ENCODE results near the gene KCNMB2.

GRCh38 chr3:178507507-178508442, 28.5 kb upstream of the KCNMB2 start:
- TF ChIP-seq CTCF (IDR thresholded peaks at IDR 0.05; ENCODE audit: borderline replicate concordance, extremely low read depth, low read length, poor library complexity, severe bottlenecking) (no peak), EZH2 (IDR thresholded peaks at IDR 0.05; ENCODE audit: borderline replicate concordance, low read depth, low read length, severe bottlenecking) (no peak)

Measured in DND-41 (cell line).